HepG2 (cell line): ENCODE measurements around the gene KCTD14. TPM values are rescaled to one million over a fixed set of nuclear protein-coding genes. Genes with fewer than 3 reads are reported as not detected.

ENCODE experiments used
- E2F5 ChIP-seq: sonication (generic); formaldehyde crosslinking; conservative IDR thresholded peaks from 2 replicates; pipeline ENCODE4 v1.4.0; 2020; ENCODE audit warnings: missing genetic modification reagents
- FLYWCH1 ChIP-seq: sonication (generic); formaldehyde crosslinking; IDR thresholded peaks from 2 replicates; pipeline ENCODE4 v1.8.1; 2023; ENCODE audit warnings: mild to moderate bottlenecking, missing genetic modification reagents
- FOXP1 ChIP-seq, 2 experiments: fragments of 450-650 bp in 1 of 2; IDR thresholded peaks; 2 replicates each; pipeline ENCODE4 v1.6.1; 2017 to 2018; ENCODE audit warnings: antibody characterized with exemption in 1 of 2
- GMEB2 ChIP-seq: IDR thresholded peaks from 2 replicates; pipeline ENCODE4 v1.6.1; 2016; ENCODE audit warnings: missing biosample characterization, missing genetic modification reagents, low read depth
- HINFP ChIP-seq: sonication (generic); formaldehyde crosslinking; IDR thresholded peaks from 2 replicates; pipeline ENCODE4 v1.4.0; 2020; ENCODE audit warnings: low read depth, mild to moderate bottlenecking, missing genetic modification reagents
- KAT7 ChIP-seq: IDR thresholded peaks from 2 replicates; pipeline ENCODE4 v1.6.1; 2018; ENCODE audit warnings: borderline replicate concordance, missing compliant biosample characterization
- MIER2 ChIP-seq: IDR thresholded peaks from 2 replicates; pipeline ENCODE4 v1.6.1; 2016; ENCODE audit warnings: missing biosample characterization, missing genetic modification reagents
- MXD4 ChIP-seq: IDR thresholded peaks from 2 replicates; pipeline ENCODE4 v1.6.1; 2016; ENCODE audit warnings: mild to moderate bottlenecking, missing biosample characterization, missing genetic modification reagents
- NR1H2 ChIP-seq: sonication (generic); formaldehyde crosslinking; IDR thresholded peaks from 2 replicates; pipeline ENCODE4 v1.8.1; 2022; ENCODE audit warnings: low read depth, missing genetic modification reagents, borderline replicate concordance
- RFX5 ChIP-seq: IDR thresholded peaks from 2 replicates; pipeline ENCODE4 v1.6.1; 2011; ENCODE audit warnings: low read depth, low read length, improper control_type of control experiment
- SNAPC2 ChIP-seq: sonication (generic); formaldehyde crosslinking; IDR thresholded peaks from 2 replicates; pipeline ENCODE4 v1.8.1; 2022; ENCODE audit warnings: mild to moderate bottlenecking, missing genetic modification reagents
- ZHX1 ChIP-seq: sonication (generic); formaldehyde crosslinking; IDR thresholded peaks from 2 replicates; pipeline ENCODE4 v1.8.1; 2022; ENCODE audit warnings: low read depth, mild to moderate bottlenecking, missing genetic modification reagents
- ZNF224 ChIP-seq: sonication (generic); formaldehyde crosslinking; IDR thresholded peaks from 2 replicates; pipeline ENCODE4 v1.5.0; 2020; ENCODE audit warnings: mild to moderate bottlenecking, missing genetic modification reagents
- ZNF441 ChIP-seq: sonication (generic); formaldehyde crosslinking; IDR thresholded peaks from 2 replicates; pipeline ENCODE4 v1.7.0; 2021; ENCODE audit warnings: missing genetic modification reagents, borderline replicate concordance
- ZNF510 ChIP-seq: sonication (generic); formaldehyde crosslinking; IDR thresholded peaks from 2 replicates; pipeline ENCODE4 v1.4.0; 2020; ENCODE audit warnings: low read depth, mild to moderate bottlenecking, missing genetic modification reagents
- ZNF567 ChIP-seq: sonication (generic); formaldehyde crosslinking; IDR thresholded peaks from 2 replicates; pipeline ENCODE4 v1.8.1; 2023; ENCODE audit warnings: mild to moderate bottlenecking, missing genetic modification reagents, borderline replicate concordance
- ZNF678 ChIP-seq: sonication (generic); formaldehyde crosslinking; IDR thresholded peaks from 2 replicates; pipeline ENCODE4 v1.4.0; 2020; ENCODE audit warnings: mild to moderate bottlenecking, missing genetic modification reagents
- ZNF777 ChIP-seq: sonication (generic); formaldehyde crosslinking; IDR thresholded peaks from 2 replicates; pipeline ENCODE4 v1.4.0; 2020; ENCODE audit warnings: missing genetic modification reagents
- ZXDC ChIP-seq: sonication (generic); formaldehyde crosslinking; IDR thresholded peaks from 2 replicates; pipeline ENCODE4 v1.5.0; 2020; ENCODE audit warnings: mild to moderate bottlenecking, missing genetic modification reagents
- polyA plus RNA-seq, 8 experiments: library from polyadenylated mRNA; depleted of rRNA in 3 of 8; stranded (reverse) in 7 of 8; unstranded in 1 of 8; fragments of >200 nt; fragmentation: Illumina TruSeq in 4 of 8; extraction: Trizol in 4 of 8; gene quantifications; 2 replicates each; pipeline versions ENCODE4 v1.2.1 to v1.2.3, GENCODE V29; 2011 to 2016; ENCODE audit warnings: low read depth in 4 of 8, missing spikeins in 1 of 8, mixed read lengths in 1 of 8; ENCODE audit not compliant: insufficient read depth in 1 of 8
- total RNA-seq, 5 experiments: library from RNA; depleted of rRNA; stranded (reverse); fragments of >200 nt; fragmentation: Illumina TruSeq; extraction: Trizol; gene quantifications; 2 replicates each; pipeline ENCODE4 v1.2.3, GENCODE V29; 2016; ENCODE audit warnings: low read depth in 1 of 5

Gene KCTD14
- total and polyA plus RNA-seq, 2 of the 13 experiments (the other 11 are each of a cell fraction or from before 2014, with no cell fraction given), result 10.3 to 15.6 TPM

GRCh38 chr11:77994434-77995362 lies 28.4 kb downstream of the KCTD14 start, which contains the start of gene INTS4 (continued):
- no peak for TF ChIP-seq ZNF777 (CRISPR knock-in tag)
- peak; percentile 75 for TF ChIP-seq ZNF441 (CRISPR knock-in tag)
- TF ChIP-seq ZNF224 (CRISPR knock-in tag), result 0 out of 2 replicates have a peak, but pooled peaks have one; percentile 42
- peak; percentile 72; the same call in 1 of the 2 replicates for TF ChIP-seq ZHX1 (CRISPR knock-in tag)
- no peak for TF ChIP-seq NR1H2
- TF ChIP-seq MIER2, result peak; percentile 55; the same call in 1 of the 2 replicates
- TF ChIP-seq RFX5, result no peak; the same call in 1 of the 2 replicates
- no peak for TF ChIP-seq FLYWCH1 (CRISPR knock-in tag)
- TF ChIP-seq FOXP1 (IDR thresholded peaks at IDR 0.05), result peak; percentile 37; the same call in 1 of the 2 replicates
- no peak for TF ChIP-seq FOXP1 (CRISPR knock-in tag; IDR thresholded peaks at IDR 0.05)
- TF ChIP-seq ZNF510 (CRISPR knock-in tag), result peak; percentile 53; the same call in 1 of the 2 replicates
- peak; percentile 77 for TF ChIP-seq KAT7 (CRISPR knock-in tag)
- TF ChIP-seq MXD4 (CRISPR knock-in tag), result 0 out of 2 replicates have a peak, but pooled peaks have one; percentile 35
- TF ChIP-seq HINFP (CRISPR knock-in tag), result peak; percentile 84
- 0 out of 2 replicates have a peak, but pooled peaks have one; percentile 17 for TF ChIP-seq ZNF567 (CRISPR knock-in tag)
- 0 out of 2 replicates have a peak, but pooled peaks have one; percentile 51 for TF ChIP-seq ZXDC (CRISPR knock-in tag)
- no peak for TF ChIP-seq ZNF678 (CRISPR knock-in tag)
- TF ChIP-seq E2F5, result no peak
- peak; percentile 70 for TF ChIP-seq GMEB2
- no peak for TF ChIP-seq SNAPC2 (CRISPR knock-in tag)
